ENCODE data around the gene FBLN1.

FBLN1 gene

GRCh38 chr22:45571089-45571488, 68.4 kb downstream of the FBLN1 start:
- no peak for DNase-seq (ENCODE audit: low spot score)

GRCh38 chr22:45572444-45572843, 69.8 kb downstream of the FBLN1 start:
- no peak for DNase-seq (ENCODE audit: low spot score)

GRCh38 chr22:45574069-45574703, 71.5 kb downstream of the FBLN1 start:
- no peak for DNase-seq (ENCODE audit: low spot score)

- DNase-seq (ENCODE audit: low spot score), result no peak
Observed at GRCh38 chr22:45575173-45575572, 72.5 kb downstream of the FBLN1 start.

- no peak for DNase-seq (ENCODE audit: low spot score)
Observed at GRCh38 chr22:45575607-45576272, 73.1 kb downstream of the FBLN1 start.

- no peak for DNase-seq (ENCODE audit: low spot score)
Observed at GRCh38 chr22:45576273-45576625, 73.6 kb downstream of the FBLN1 start.

- no peak for DNase-seq (ENCODE audit: low spot score)
Observed at GRCh38 chr22:45576730-45577464, 74.2 kb downstream of the FBLN1 start.

GRCh38 chr22:45577746-45578523, 75.3 kb downstream of the FBLN1 start:
- DNase-seq (ENCODE audit: low spot score), result peak; percentile 86

- DNase-seq (ENCODE audit: low spot score), result no peak
Observed at GRCh38 chr22:45578524-45579147, 76.0 kb downstream of the FBLN1 start.

GRCh38 chr22:45579306-45579705, 76.6 kb downstream of the FBLN1 start:
- DNase-seq (ENCODE audit: low spot score), result no peak

GRCh38 chr22:45579806-45580725, 77.4 kb downstream of the FBLN1 start:
- no peak for DNase-seq (ENCODE audit: low spot score)

GRCh38 chr22:45580726-45581381, 78.2 kb downstream of the FBLN1 start:
- no peak for DNase-seq (ENCODE audit: low spot score)

GRCh38 chr22:45581549-45582080, 78.9 kb downstream of the FBLN1 start:
- no peak for DNase-seq (ENCODE audit: low spot score)

GRCh38 chr22:45582236-45582954, 79.7 kb downstream of the FBLN1 start:
- no peak for DNase-seq (ENCODE audit: low spot score)

- no peak for DNase-seq (ENCODE audit: low spot score)
Observed at GRCh38 chr22:45582955-45583320, 80.3 kb downstream of the FBLN1 start.

- DNase-seq (ENCODE audit: low spot score), result no peak
Observed at GRCh38 chr22:45583504-45583903, 80.8 kb downstream of the FBLN1 start.

GRCh38 chr22:45584121-45584570, 81.5 kb downstream of the FBLN1 start:
- DNase-seq (ENCODE audit: low spot score), result no peak

GRCh38 chr22:45584621-45585436, 82.1 kb downstream of the FBLN1 start:
- DNase-seq (ENCODE audit: low spot score), result no peak

- no peak for DNase-seq (ENCODE audit: low spot score)
Observed at GRCh38 chr22:45585437-45585755, 82.7 kb downstream of the FBLN1 start.
